SK-N-SH treated with all-trans-retinoic acid at 6 μM for 48 hours (cell line): ENCODE results near the gene PRRT3.
"Not testable (repeated sequence)": the region's sequence is repeated elsewhere in the genome, so short reads cannot be mapped to it uniquely, and the experiment has no call there.

Experiments
- ATAC-seq: fragments of 200-7000 bp; cut with Tn5 transposase; 3 replicates; pipeline ENCODE4 v1.9.1; 2020; ENCODE audit warnings: mild to moderate bottlenecking, moderate library complexity
- ARNTL ChIP-seq: fragments of 450-650 bp; formaldehyde crosslinking; IDR thresholded peaks from 2 replicates; pipeline ENCODE4 v1.5.0; 2020; ENCODE audit warnings: low read depth, mild to moderate bottlenecking, moderate library complexity, borderline replicate concordance
- CSDC2 ChIP-seq: fragments of 250-450 bp; sonication (Bioruptor Pico); IDR thresholded peaks from 2 replicates; pipeline ENCODE4 v1.5.0; 2020; ENCODE audit warnings: mild to moderate bottlenecking, moderate library complexity
- ISL1 ChIP-seq: fragments of 250-450 bp; sonication (Bioruptor Pico); IDR thresholded peaks from 2 replicates; pipeline ENCODE4 v2.1.2; 2022; ENCODE audit warnings: mild to moderate bottlenecking, moderate library complexity
- PPARA ChIP-seq: fragments of 250-450 bp; sonication (Bioruptor Pico); IDR thresholded peaks from 2 replicates; pipeline ENCODE4 v1.5.0; 2020; ENCODE audit warnings: mild to moderate bottlenecking, borderline replicate concordance
- RARB ChIP-seq: fragments of 250-450 bp; sonication (Bioruptor Pico); IDR thresholded peaks from 2 replicates; pipeline ENCODE4 v1.8.0; 2021; ENCODE audit warnings: mild to moderate bottlenecking, moderate library complexity
- SNAI2 ChIP-seq: fragments of 250-450 bp; sonication (Bioruptor Pico); IDR thresholded peaks from 2 replicates; pipeline ENCODE4 v1.5.0; 2020; ENCODE audit warnings: mild to moderate bottlenecking, moderate library complexity
- TCF4 ChIP-seq: fragments of 250-450 bp; sonication (Bioruptor Pico); IDR thresholded peaks from 2 replicates; pipeline ENCODE4 v1.8.0; 2021; ENCODE audit warnings: mild to moderate bottlenecking, moderate library complexity, borderline replicate concordance
- TOX ChIP-seq: fragments of 250-450 bp; sonication (Bioruptor Pico); IDR thresholded peaks from 2 replicates; pipeline ENCODE4 v1.8.0; 2021; ENCODE audit warnings: mild to moderate bottlenecking, moderate library complexity, borderline replicate concordance
- ZC3H10 ChIP-seq: fragments of 250-450 bp; sonication (Bioruptor Pico); IDR thresholded peaks from 2 replicates; pipeline ENCODE4 v1.5.1; 2021; ENCODE audit warnings: mild to moderate bottlenecking, moderate library complexity
- ZFP30 ChIP-seq: fragments of 450-650 bp; formaldehyde crosslinking; IDR thresholded peaks from 2 replicates; pipeline ENCODE4 v1.5.0; 2022; ENCODE audit warnings: mild to moderate bottlenecking, moderate library complexity
- ZNF70 ChIP-seq: fragments of 450-650 bp; formaldehyde crosslinking; IDR thresholded peaks from 2 replicates; pipeline ENCODE4 v1.5.0; 2020; ENCODE audit warnings: mild to moderate bottlenecking, moderate library complexity
- TF ChIP-seq, protein P1 (sequence below): fragments of 250-450 bp; sonication (Bioruptor Pico); IDR thresholded peaks from 2 replicates; pipeline ENCODE4 v1.8.0; 2021; ENCODE audit warnings: low read depth, mild to moderate bottlenecking, moderate library complexity, borderline replicate concordance
- TF ChIP-seq, protein P2 (sequence below): fragments of 250-450 bp; sonication (Bioruptor Pico); IDR thresholded peaks from 2 replicates; pipeline ENCODE4 v1.5.0; 2020; ENCODE audit warnings: mild to moderate bottlenecking, moderate library complexity
- TF ChIP-seq, protein P3 (sequence below): fragments of 250-450 bp; sonication (Bioruptor Pico); IDR thresholded peaks from 2 replicates; pipeline ENCODE4 v1.5.1; 2020; ENCODE audit warnings: low read depth, mild to moderate bottlenecking, moderate library complexity

Gene PRRT3

DNA sequence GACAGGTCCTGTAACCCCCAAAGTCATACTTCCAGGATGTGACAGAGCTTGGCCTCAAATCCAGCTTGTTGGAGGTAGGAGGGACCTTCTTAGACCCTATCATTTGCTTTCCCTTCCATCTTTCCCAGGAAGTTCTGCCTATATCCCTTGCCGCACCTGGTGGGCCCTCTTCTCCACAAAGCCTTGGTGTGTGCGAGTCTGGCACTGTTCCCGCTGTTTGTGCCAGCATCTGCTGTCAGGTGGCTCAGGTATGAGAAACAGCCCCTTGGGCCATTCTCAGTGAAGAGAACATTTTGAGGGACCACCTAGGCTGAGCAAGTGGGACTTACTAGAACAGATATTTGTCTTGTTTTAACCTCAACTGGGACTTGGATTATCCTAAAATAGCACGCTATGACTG is 48.3 kb downstream of the PRRT3 start:
- ATAC-seq = no peak
- TF ChIP-seq ZNF70 (CRISPR knock-in tag) = no peak
- TF ChIP-seq, protein P1, sequence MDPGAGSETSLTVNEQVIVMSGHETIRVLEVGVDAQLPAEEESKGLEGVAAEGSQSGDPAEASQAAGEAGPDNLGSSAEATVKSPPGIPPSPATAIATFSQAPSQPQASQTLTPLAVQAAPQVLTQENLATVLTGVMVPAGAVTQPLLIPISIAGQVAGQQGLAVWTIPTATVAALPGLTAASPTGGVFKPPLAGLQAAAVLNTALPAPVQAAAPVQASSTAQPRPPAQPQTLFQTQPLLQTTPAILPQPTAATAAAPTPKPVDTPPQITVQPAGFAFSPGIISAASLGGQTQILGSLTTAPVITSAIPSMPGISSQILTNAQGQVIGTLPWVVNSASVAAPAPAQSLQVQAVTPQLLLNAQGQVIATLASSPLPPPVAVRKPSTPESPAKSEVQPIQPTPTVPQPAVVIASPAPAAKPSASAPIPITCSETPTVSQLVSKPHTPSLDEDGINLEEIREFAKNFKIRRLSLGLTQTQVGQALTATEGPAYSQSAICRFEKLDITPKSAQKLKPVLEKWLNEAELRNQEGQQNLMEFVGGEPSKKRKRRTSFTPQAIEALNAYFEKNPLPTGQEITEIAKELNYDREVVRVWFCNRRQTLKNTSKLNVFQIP (CRISPR knock-in tag) = no peak

DNA sequence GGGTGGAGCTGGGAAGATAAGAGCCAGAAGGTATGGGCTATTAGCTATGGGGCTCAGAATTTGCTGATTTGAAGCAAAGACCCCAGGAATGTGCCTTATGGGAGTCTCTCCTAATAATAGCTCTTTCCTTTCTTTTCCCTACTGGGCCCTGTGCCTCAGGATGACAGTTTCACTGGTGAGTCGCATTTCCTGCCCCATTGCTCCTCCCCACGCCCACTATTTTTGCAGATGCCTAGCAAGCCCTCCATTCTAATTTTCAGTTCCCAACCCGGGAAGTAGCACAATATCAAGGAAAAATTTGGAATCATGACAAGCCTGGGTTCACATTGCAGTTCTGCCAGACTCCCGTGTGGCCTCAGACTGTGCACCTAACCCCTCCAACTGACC is 49.0 kb downstream of the PRRT3 start:
- peak; percentile 72 for ATAC-seq
- no peak for TF ChIP-seq ISL1 (CRISPR knock-in tag)

DNA sequence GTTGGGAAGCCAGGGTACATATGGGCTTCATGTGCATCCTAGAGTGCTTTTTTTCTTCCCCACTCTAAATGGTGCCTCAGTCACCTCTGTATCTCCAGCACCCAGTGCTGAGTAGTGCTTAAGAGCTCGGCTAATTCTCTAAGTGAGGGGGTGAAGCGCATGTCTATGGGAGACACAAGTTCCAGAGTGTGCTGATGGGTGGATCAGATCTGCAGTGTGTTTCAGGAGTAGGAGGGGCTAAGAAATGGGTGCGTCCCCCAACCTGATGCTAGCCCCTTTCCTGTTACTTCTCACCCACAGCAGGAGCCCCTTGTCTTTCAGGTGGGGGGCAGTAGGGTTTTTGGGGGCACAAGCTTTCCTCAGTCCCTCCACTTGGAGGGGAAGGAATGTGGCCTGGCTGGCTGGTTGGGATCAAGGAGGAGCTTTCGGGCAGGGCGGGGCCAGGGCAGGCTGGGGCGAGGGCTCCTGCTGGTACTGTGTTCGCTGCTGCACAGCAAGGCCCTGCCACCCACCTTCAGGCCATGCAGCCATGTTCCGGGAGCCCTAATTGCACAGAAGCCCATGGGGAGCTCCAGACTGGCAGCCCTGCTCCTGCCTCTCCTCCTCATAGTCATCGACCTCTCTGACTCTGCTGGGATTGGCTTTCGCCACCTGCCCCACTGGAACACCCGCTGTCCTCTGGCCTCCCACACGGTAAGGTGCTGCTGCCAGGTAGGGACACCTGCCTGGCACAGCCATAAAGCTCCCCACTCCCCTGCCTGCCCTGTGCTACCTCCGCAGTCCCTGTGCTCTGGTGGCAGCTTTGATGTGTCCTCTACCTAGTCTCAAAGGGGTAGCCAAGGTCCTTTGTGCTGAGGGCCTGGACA is 49.6 kb downstream of the PRRT3 start, which contains the start of gene IL17RE:
Gene IL17RE, plus strand, starts transcription at position 477 of the 866 bp plus-strand sequence. Its CDS starts 85 bp downstream, at position 562.
- ATAC-seq = peak; percentile 46
- TF ChIP-seq TOX (CRISPR knock-in tag) (no peak), ZFP30 (CRISPR knock-in tag) (no peak), RARB (CRISPR knock-in tag) (no peak), PPARA (no peak)

DNA sequence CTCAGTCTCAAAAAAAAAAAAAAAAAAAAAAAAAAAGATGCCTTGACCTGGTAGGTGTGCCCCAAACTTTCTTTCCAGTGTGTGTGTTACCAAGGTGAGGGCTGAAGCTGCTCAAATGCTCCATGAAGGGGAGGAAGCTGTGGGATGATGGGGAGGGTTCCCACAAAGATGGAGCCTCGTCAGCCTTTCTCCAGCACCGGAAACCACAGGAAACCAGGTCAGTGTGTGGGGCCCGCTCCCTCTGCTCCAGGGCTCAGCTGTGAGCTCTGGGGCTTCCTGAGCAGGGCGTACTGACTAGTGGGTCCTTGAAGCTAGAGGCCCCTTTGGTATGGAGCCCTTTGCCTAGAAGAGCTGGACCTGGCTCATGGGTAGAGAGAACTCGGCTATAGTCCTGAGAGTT is 50.2 kb downstream of the PRRT3 start:
- no peak for ATAC-seq
- TF ChIP-seq RARB (CRISPR knock-in tag) = no peak
- TF ChIP-seq, protein P2, sequence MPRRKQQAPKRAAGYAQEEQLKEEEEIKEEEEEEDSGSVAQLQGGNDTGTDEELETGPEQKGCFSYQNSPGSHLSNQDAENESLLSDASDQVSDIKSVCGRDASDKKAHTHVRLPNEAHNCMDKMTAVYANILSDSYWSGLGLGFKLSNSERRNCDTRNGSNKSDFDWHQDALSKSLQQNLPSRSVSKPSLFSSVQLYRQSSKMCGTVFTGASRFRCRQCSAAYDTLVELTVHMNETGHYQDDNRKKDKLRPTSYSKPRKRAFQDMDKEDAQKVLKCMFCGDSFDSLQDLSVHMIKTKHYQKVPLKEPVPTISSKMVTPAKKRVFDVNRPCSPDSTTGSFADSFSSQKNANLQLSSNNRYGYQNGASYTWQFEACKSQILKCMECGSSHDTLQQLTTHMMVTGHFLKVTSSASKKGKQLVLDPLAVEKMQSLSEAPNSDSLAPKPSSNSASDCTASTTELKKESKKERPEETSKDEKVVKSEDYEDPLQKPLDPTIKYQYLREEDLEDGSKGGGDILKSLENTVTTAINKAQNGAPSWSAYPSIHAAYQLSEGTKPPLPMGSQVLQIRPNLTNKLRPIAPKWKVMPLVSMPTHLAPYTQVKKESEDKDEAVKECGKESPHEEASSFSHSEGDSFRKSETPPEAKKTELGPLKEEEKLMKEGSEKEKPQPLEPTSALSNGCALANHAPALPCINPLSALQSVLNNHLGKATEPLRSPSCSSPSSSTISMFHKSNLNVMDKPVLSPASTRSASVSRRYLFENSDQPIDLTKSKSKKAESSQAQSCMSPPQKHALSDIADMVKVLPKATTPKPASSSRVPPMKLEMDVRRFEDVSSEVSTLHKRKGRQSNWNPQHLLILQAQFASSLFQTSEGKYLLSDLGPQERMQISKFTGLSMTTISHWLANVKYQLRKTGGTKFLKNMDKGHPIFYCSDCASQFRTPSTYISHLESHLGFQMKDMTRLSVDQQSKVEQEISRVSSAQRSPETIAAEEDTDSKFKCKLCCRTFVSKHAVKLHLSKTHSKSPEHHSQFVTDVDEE (CRISPR knock-in tag) = no peak
- no peak for TF ChIP-seq SNAI2
- TF ChIP-seq, protein P3, sequence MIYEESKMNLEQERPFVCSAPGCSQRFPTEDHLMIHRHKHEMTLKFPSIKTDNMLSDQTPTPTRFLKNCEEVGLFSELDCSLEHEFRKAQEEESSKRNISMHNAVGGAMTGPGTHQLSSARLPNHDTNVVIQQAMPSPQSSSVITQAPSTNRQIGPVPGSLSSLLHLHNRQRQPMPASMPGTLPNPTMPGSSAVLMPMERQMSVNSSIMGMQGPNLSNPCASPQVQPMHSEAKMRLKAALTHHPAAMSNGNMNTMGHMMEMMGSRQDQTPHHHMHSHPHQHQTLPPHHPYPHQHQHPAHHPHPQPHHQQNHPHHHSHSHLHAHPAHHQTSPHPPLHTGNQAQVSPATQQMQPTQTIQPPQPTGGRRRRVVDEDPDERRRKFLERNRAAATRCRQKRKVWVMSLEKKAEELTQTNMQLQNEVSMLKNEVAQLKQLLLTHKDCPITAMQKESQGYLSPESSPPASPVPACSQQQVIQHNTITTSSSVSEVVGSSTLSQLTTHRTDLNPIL (CRISPR knock-in tag) = no peak
- no peak for TF ChIP-seq CSDC2 (CRISPR knock-in tag)

DNA sequence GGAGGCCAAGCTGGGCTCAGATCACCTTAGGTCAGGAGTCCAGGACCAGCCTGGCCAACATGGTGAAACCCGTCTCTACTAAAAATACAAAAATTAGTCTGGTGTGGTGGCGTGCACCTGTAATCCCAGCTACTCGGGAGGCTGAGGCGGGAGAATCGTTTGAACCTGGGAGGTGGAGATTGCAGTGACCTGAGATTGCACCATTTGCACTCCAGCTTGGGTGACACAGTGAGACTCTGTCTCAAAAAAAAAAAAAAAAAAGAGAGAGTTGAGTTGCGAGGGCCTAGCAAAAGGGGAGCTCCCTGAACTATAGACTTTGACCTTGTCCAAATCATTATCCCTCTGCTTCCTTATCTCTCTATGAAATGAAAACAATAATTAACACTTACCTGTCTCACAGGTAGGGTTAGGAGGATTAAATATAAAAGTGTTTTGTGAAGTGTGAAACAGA is 51.2 kb downstream of the PRRT3 start:
- not testable (repeated sequence) for ATAC-seq

DNA sequence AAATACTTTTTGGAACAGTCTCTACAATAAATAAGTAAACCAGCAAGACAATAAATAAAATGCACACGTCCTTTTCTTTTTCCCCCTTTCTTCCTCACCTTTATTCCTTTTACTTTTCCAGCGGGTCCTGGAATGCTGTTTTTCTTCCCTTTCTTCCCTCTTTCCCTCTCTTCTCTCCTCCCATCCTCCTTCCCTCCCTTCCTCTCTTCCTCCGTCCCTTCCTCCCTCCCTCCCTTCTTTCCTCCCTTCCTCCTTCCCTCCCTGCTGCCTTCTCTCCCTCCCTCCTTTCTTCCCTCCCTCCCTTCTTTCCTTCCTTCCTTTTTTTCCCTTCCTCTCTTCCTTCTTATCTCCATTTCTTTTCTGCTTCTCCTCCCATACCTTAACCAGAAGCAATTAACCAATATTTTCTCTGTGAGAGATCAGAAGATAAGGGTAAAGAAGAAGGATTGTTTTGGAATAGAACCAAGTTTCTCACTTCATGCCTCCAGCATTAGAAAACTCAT is 52.9 kb downstream of the PRRT3 start:
- no peak for ATAC-seq
- no peak for TF ChIP-seq ZNF70 (CRISPR knock-in tag)
- no peak for TF ChIP-seq ZC3H10 (CRISPR knock-in tag)
- no peak for TF ChIP-seq ARNTL (CRISPR knock-in tag)

DNA sequence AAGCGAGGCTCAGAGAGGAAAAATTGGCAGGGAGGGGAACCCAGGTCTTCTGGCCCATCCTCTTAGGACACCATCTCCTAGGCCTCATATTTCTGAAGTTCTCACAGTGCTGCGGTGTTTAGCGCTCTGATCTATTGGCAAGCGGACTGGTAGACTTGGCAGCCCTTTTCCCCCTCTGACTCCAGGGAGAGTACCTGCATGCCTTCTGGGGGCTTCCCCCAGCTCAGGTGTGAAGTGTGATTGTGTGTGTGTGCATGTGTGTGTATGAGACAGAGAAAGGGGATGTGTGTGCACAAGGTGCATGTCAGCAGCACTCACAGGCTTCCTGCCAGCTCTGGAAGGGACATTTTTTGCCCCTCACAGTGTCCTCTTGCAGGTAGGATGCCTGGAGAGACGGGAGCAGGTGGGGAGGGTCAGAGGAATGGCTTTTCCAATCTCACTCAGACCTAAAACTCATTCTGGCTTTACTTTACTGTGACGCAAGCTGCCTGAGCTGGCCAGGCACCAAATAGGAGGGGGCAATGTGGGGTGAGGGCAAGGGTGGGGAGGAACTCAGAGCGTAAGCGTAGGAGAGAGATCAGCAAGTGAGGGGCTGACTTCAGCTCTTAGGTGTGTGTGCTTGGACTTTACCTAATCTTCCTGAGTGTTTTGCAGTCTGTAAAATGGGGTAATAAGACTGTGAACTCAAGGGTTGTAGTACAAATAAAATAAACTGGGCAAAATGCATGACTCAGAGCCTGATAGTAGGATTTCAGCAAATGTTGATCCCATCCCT is 53.6 kb downstream of the PRRT3 start:
- ATAC-seq = no peak
- TF ChIP-seq, protein P3 (CRISPR knock-in tag) = no peak
- TF ChIP-seq TCF4 (CRISPR knock-in tag) = no peak
- TF ChIP-seq, protein P2 (CRISPR knock-in tag) = no peak
